ENCODE results near the gene TRIM34. TPM values are rescaled to one million over a fixed set of nuclear protein-coding genes. Genes with fewer than 3 reads are reported as not detected.
A peak's percentile ranks its signal among the peaks of the same experiment; 100 is the strongest.
"Not testable (repeated sequence)": the region's sequence is repeated elsewhere in the genome, so short reads cannot be mapped to it uniquely, and the experiment has no call there.

TRIM34 gene
- total RNA-seq, 1 donor from 2014 or later = 25.9 TPM

GRCh38 chr11:5600374-5600851 is 24.4 kb upstream of the TRIM34 start:
- DNase-seq (peak; percentile 25), ATAC-seq (ENCODE audit: low read depth) (peak; percentile 95)
- intact Hi-C loops (cut with micrococcal nuclease) = loop anchor here (1.0 to 10.0 kb wide), 7 partner anchors 24 to 754 kb away; partner anchors contain the start of gene OR52N2
- Mint-ChIP-seq H3K9me3 (no peaks in the 10 kb centered on the region), H3K36me3 (ENCODE audit: low read depth) (no peaks in the 10 kb centered on the region), H3K4me1 (peaks cover 17% of the 10 kb centered on the region), H3K4me3 (no peak overlapping the region), H3K27ac (no peak overlapping the region), H3K27me3 (peaks cover 3% of the 10 kb centered on the region)
- ChIA-PET POLR2A (interaction anchor here (1.4 kb wide), 1 partner anchor 84 kb away, joined by 4 read pairs; no protein-coding TSS in a partner anchor), CTCF (interaction anchor here (0.7 to 3.6 kb wide), 10 partner anchors 84 to 291 kb away, joined by 3 to 15 read pairs (median 6); partner anchors contain the start of gene TRIM5)
- no peak for TF ChIP-seq CTCF (IDR thresholded peaks at IDR 0.05)

GRCh38 chr11:5602791-5603190 is 22.0 kb upstream of the TRIM34 start:
- CTCF ChIA-PET, H3K27ac Mint-ChIP-seq, POLR2A ChIA-PET: not testable (repeated sequence)

GRCh38 chr11:5603326-5603725 is 21.5 kb upstream of the TRIM34 start:
- Mint-ChIP-seq H3K4me3 (no peak overlapping the region), H3K4me1 (peaks cover 5% of the 10 kb centered on the region), H3K9me3 (no peaks in the 10 kb centered on the region), H3K27ac (no peak overlapping the region), H3K36me3 (ENCODE audit: low read depth) (no peaks in the 10 kb centered on the region), H3K27me3 (no peaks in the 10 kb centered on the region)
- ATAC-seq (ENCODE audit: low read depth) (no peak), DNase-seq (no peak)
- intact Hi-C loops (cut with micrococcal nuclease) = loop anchor here (10.0 kb wide), 1 partner anchor 751 kb away; no protein-coding TSS in a partner anchor
- TF ChIP-seq CTCF (IDR thresholded peaks at IDR 0.05) = no peak
- POLR2A ChIA-PET = no interaction called here
- CTCF ChIA-PET = no interaction called here

More at GRCh38 chr11:5602791-5603190, 22.0 kb upstream of the TRIM34 start:
- not testable (repeated sequence) for DNase-seq; H3K4me1 Mint-ChIP-seq; H3K27me3 Mint-ChIP-seq; H3K9me3 Mint-ChIP-seq; ATAC-seq (ENCODE audit: low read depth); H3K36me3 Mint-ChIP-seq (ENCODE audit: low read depth); H3K4me3 Mint-ChIP-seq
- intact Hi-C loops (cut with micrococcal nuclease) = loop anchor here (10.0 kb wide), 1 partner anchor 752 kb away; no protein-coding TSS in a partner anchor

GRCh38 chr11:5604896-5605295 is 19.9 kb upstream of the TRIM34 start:
- DNase-seq = no peak
- H3K36me3 Mint-ChIP-seq (ENCODE audit: low read depth) = no peaks in the 10 kb centered on the region
- TF ChIP-seq CTCF (IDR thresholded peaks at IDR 0.05) = no peak
- no peak for ATAC-seq (ENCODE audit: low read depth)
- intact Hi-C loops (cut with micrococcal nuclease) = loop anchor here (10.0 kb wide), 1 partner anchor 750 kb away; no protein-coding TSS in a partner anchor
- no peaks in the 10 kb centered on the region for H3K27me3 Mint-ChIP-seq
- H3K4me1 Mint-ChIP-seq = peaks cover 3% of the 10 kb centered on the region
- no peak overlapping the region for H3K4me3 Mint-ChIP-seq
- POLR2A ChIA-PET = no interaction called here
- H3K27ac Mint-ChIP-seq = no peak overlapping the region
- H3K9me3 Mint-ChIP-seq = no peaks in the 10 kb centered on the region
- CTCF ChIA-PET = no interaction called here

- Mint-ChIP-seq H3K4me3 (no peak overlapping the region), H3K4me1 (no peaks in the 10 kb centered on the region), H3K27ac (no peak overlapping the region), H3K27me3 (no peaks in the 10 kb centered on the region), H3K9me3 (no peaks in the 10 kb centered on the region), H3K36me3 (ENCODE audit: low read depth) (no peaks in the 10 kb centered on the region)
- no peak for ATAC-seq (ENCODE audit: low read depth)
- intact Hi-C loops (cut with micrococcal nuclease) = loop anchor here (10.0 kb wide), 1 partner anchor 749 kb away; no protein-coding TSS in a partner anchor
- no peak for DNase-seq
- ChIA-PET POLR2A (no interaction called here), CTCF (interaction anchor here (0.8 kb wide), 1 partner anchor 9 kb away, joined by 3 read pairs; no protein-coding TSS in a partner anchor)
- TF ChIP-seq CTCF (IDR thresholded peaks at IDR 0.05) = no peak
Observed at GRCh38 chr11:5605849-5606248, 19.0 kb upstream of the TRIM34 start.

All from activated B cell treated with CpG ODN at 0.5 μM for 24 hours (primary cell).